PC-9 (cell line): ENCODE data around the gene ACSL6. TPM values are rescaled to one million over a fixed set of nuclear protein-coding genes. Genes with fewer than 3 reads are reported as not detected.

Experiments used
- BruUV-seq: library from RNA; stranded (reverse); fragments of 400-500 nt; replicated peaks from 2 replicates; lab custom pipeline; 2021; lab: Mats Ljungman, UMichigan
- CTCF ChIA-PET: fragments of 300-600 bp; sonication (Branson Sonifier 250); formaldehyde crosslinking; loops from one replicate; lab custom pipeline; 2022; ENCODE audit warnings: antibody characterized with exemption; lab: Charles Lee
- POLR2A ChIA-PET: fragments of 300-600 bp; sonication (Branson Sonifier 250); formaldehyde crosslinking; loops from one replicate; lab custom pipeline; 2022; ENCODE audit warnings: antibody characterized with exemption; ENCODE audit not compliant: unreplicated experiment; lab: Charles Lee
- DNase-seq, 2 experiments: peaks; one replicate each; pipeline versions ENCODE4 v3.0.0 to v3.0.0-alpha.2; 2015 to 2022; ENCODE audit warnings: mixed read lengths in 1 of 2
- H2AFZ ChIP-seq: fragments of 200-600 bp; sonication (generic); 2 replicates; pipeline ENCODE4 v1.8.1; 2017; ENCODE audit warnings: antibody characterized with exemption
- H3F3A ChIP-seq: fragments of 200-600 bp; sonication (generic); 2 replicates; pipeline ENCODE4 v1.8.1; 2017; ENCODE audit warnings: antibody characterized with exemption, mild to moderate bottlenecking, low read depth; ENCODE audit not compliant: insufficient read depth
- H3K27ac ChIP-seq: fragments of 200-600 bp; sonication (generic); 2 replicates; pipeline ENCODE4 v1.6.1; 2016; ENCODE audit warnings: mixed run types
- H3K27me3 ChIP-seq: fragments of 200-600 bp; sonication (generic); 2 replicates; pipeline ENCODE4 v1.6.1; 2016; ENCODE audit warnings: low read depth, mixed run types; ENCODE audit not compliant: insufficient read depth
- H3K36me3 ChIP-seq: fragments of 200-600 bp; sonication (generic); 2 replicates; pipeline ENCODE4 v1.6.1; 2016; ENCODE audit warnings: low read depth, mixed run types
- H3K4me1 ChIP-seq: fragments of 200-600 bp; sonication (generic); replicated peaks from 2 replicates; pipeline ENCODE4 v1.6.1; 2016; ENCODE audit warnings: mixed run types; ENCODE audit not compliant: insufficient read depth
- H3K4me2 ChIP-seq: fragments of 200-600 bp; sonication (generic); 2 replicates; pipeline ENCODE4 v1.6.1; 2017; ENCODE audit warnings: mixed run types
- H3K4me3 ChIP-seq: fragments of 200-600 bp; sonication (generic); 2 replicates; pipeline ENCODE4 v1.6.1; 2016; ENCODE audit warnings: mixed run types
- H3K79me2 ChIP-seq: fragments of 200-600 bp; sonication (generic); 2 replicates; pipeline ENCODE4 v1.6.1; 2017; ENCODE audit warnings: low read depth, mixed run types
- H3K9me2 ChIP-seq: fragments of 200-600 bp; sonication (generic); 2 replicates; pipeline ENCODE4 v1.8.1; 2017; ENCODE audit warnings: mild to moderate bottlenecking; ENCODE audit not compliant: insufficient read depth
- H3K9me3 ChIP-seq: fragments of 200-600 bp; sonication (generic); 2 replicates; pipeline ENCODE4 v1.8.1; 2016; ENCODE audit warnings: low read depth; ENCODE audit not compliant: insufficient read depth
- H4K20me1 ChIP-seq: fragments of 200-600 bp; sonication (generic); 2 replicates; pipeline ENCODE4 v1.8.1; 2017; ENCODE audit not compliant: insufficient read depth
- EZH2 ChIP-seq: fragments of 200-600 bp; sonication (generic); IDR thresholded peaks from 2 replicates; pipeline ENCODE4 v1.8.0; 2017; ENCODE audit warnings: antibody characterized with exemption, low read depth
- intact Hi-C: fragments of 100-400 bp; cut with micrococcal nuclease; formaldehyde crosslinking; loops from one replicate; pipeline ENCODE4 v1.10.0; 2022; ENCODE audit not compliant: unreplicated experiment
- total RNA-seq: library from RNA; stranded (reverse); gene quantifications from 2 replicates; pipeline ENCODE4 v1.2.3, GENCODE V29; 2021
- TF ChIP-seq, protein P1 (sequence below): fragments of 200-600 bp; sonication (generic); conservative IDR thresholded peaks from 2 replicates; pipeline ENCODE4 v1.6.1; 2017; ENCODE audit warnings: mixed run types, antibody characterized with exemption, mild to moderate bottlenecking, moderate library complexity

Gene ACSL6
- total RNA-seq, 1 experiment from 2014 or later: not detected

GRCh38 chr5:132020568-132021339, 9.3 kb upstream of the ACSL6 start:
- Histone ChIP-seq H3K36me3 (no peaks in the 10 kb centered on the region), H3K27me3 (peaks cover 31% of the 10 kb centered on the region), H3K4me1 (no peaks in the 10 kb centered on the region), H3F3A (no peaks in the 10 kb centered on the region), H3K4me2 (no peak overlapping the region), H4K20me1 (no peaks in the 10 kb centered on the region), H2AFZ (no peak overlapping the region), H3K27ac (no peak overlapping the region), H3K79me2 (no peaks in the 10 kb centered on the region), H3K9me3 (no peaks in the 10 kb centered on the region), H3K9me2 (no peaks in the 10 kb centered on the region), H3K4me3 (no peak overlapping the region)
- intact Hi-C loops: no loop called here
- no TSS peak for BruUV-seq
- ChIA-PET CTCF (no interaction called here), POLR2A (no interaction called here)
- DNase-seq: no peak
- no peak for TF ChIP-seq EZH2
- TF ChIP-seq, protein P1, sequence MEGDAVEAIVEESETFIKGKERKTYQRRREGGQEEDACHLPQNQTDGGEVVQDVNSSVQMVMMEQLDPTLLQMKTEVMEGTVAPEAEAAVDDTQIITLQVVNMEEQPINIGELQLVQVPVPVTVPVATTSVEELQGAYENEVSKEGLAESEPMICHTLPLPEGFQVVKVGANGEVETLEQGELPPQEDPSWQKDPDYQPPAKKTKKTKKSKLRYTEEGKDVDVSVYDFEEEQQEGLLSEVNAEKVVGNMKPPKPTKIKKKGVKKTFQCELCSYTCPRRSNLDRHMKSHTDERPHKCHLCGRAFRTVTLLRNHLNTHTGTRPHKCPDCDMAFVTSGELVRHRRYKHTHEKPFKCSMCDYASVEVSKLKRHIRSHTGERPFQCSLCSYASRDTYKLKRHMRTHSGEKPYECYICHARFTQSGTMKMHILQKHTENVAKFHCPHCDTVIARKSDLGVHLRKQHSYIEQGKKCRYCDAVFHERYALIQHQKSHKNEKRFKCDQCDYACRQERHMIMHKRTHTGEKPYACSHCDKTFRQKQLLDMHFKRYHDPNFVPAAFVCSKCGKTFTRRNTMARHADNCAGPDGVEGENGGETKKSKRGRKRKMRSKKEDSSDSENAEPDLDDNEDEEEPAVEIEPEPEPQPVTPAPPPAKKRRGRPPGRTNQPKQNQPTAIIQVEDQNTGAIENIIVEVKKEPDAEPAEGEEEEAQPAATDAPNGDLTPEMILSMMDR: no peak

DNA sequence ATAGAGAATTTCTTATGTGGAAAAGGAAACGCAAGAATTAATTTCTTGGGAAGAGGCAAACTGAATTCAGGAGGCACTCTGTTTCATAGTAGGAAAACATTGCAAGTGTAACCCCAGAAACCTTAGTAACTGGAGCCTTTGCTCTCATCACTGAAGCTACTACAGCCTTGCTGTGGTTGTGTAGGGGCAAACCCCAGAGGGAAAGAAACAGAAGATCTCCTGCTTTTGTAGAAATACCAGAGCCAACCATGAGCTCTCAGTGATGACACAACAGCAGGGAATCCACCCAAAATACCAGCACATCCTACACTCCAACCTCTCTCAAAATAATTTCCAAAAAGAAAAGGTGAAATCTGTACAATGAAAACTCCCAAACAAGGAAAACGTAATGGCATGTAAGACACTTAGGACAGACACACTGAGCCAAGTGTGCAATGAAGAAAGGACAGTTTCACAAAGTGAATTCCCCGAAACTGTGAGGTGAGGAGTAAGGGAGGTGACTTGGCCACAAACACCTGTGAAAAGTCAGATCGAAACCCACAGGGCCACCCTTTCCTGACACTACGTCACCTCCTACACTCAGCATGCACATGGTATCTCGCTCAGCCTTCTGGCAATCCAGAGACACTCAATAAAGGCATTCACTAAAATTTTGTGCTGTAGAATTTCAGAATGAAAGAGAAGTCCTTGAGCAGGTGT, 8.5 kb upstream of the ACSL6 start:
- H3K4me2 ChIP-seq: no peak overlapping the region
- DNase-seq: no peak
- no peaks in the 10 kb centered on the region for H3K79me2 ChIP-seq
- H3K4me1 ChIP-seq: no peaks in the 10 kb centered on the region
- no peaks in the 10 kb centered on the region for H3K9me3 ChIP-seq
- H2AFZ ChIP-seq: no peak overlapping the region
- H3K36me3 ChIP-seq: no peaks in the 10 kb centered on the region
- no peaks in the 10 kb centered on the region for H4K20me1 ChIP-seq
- H3K9me2 ChIP-seq: no peaks in the 10 kb centered on the region
- H3F3A ChIP-seq: no peaks in the 10 kb centered on the region
- peaks cover 36% of the 10 kb centered on the region for H3K27me3 ChIP-seq
- no TSS peak for BruUV-seq
- no peak overlapping the region for H3K27ac ChIP-seq
- intact Hi-C loops: no loop called here
- ChIA-PET CTCF (no interaction called here), POLR2A (no interaction called here)
- no peak overlapping the region for H3K4me3 ChIP-seq
- no peak for TF ChIP-seq EZH2
- TF ChIP-seq, protein P1: no peak

DNA sequence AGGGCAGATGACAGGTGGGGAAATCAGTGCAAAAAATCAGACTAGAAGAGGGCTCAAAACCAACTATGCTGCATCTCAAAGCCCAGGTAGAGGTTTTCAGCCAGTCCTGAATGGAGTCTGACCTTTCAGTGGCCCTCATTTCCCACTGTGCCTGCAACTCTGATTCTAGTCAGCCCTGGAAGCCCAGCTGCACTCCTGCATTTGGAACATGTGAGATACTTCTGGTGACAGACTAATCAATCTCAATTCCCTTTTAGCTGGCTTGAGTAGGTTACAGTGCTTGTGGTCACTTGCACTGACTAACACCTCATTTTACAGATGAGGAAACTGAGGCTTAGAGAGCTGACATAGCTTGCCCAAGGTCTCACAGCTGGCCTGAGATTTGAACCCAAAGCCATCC, 7.9 kb upstream of the ACSL6 start:
- H3K4me1 ChIP-seq: no peaks in the 10 kb centered on the region
- no peaks in the 10 kb centered on the region for H3K9me2 ChIP-seq
- H2AFZ ChIP-seq: no peak overlapping the region
- no TSS peak for BruUV-seq
- no peaks in the 10 kb centered on the region for H3K9me3 ChIP-seq
- POLR2A ChIA-PET: no interaction called here
- H3K27ac ChIP-seq: no peak overlapping the region
- no peaks in the 10 kb centered on the region for H3K79me2 ChIP-seq
- no peak overlapping the region for H3K4me3 ChIP-seq
- DNase-seq: no peak
- intact Hi-C loops: no loop called here
- no peaks in the 10 kb centered on the region for H3K36me3 ChIP-seq
- H3K27me3 ChIP-seq: peaks cover 41% of the 10 kb centered on the region
- H3F3A ChIP-seq: no peaks in the 10 kb centered on the region
- no peak for TF ChIP-seq EZH2
- TF ChIP-seq, protein P1: no peak
- CTCF ChIA-PET: no interaction called here
- H4K20me1 ChIP-seq: no peaks in the 10 kb centered on the region
- no peak overlapping the region for H3K4me2 ChIP-seq
